GM12891 (cell line): ENCODE measurements around the gene NLGN4Y.

Experiments used
- DNase-seq: peaks from one replicate; pipeline ENCODE4 v3.0.0; 2011; ENCODE audit warnings: low spot score; ENCODE audit not compliant: insufficient read length
- FAIRE-seq: peaks from 2 replicates; lab custom pipeline; 2011; peaks lifted over from hg19 to GRCh38; lab: Jason Lieb, UNC
- PAX5 ChIP-seq: IDR thresholded peaks from 2 replicates; pipeline ENCODE4 v1.6.1; 2011; ENCODE audit warnings: low read length, moderate library complexity, mild to moderate bottlenecking; ENCODE audit not compliant: insufficient read depth, severe bottlenecking
- POLR2A ChIP-seq: IDR thresholded peaks from 2 replicates; pipeline ENCODE4 v1.6.1; 2011; ENCODE audit warnings: low read depth, low read length, control low read depth
- POLR2AphosphoS5 ChIP-seq: IDR thresholded peaks from 2 replicates; pipeline ENCODE4 v1.6.1; 2011; ENCODE audit warnings: low read depth, low read length, control low read depth
- POU2F2 ChIP-seq: IDR thresholded peaks from 2 replicates; pipeline ENCODE4 v1.6.1; 2011; ENCODE audit warnings: low read depth, mild to moderate bottlenecking, control low read depth, low read length, moderate library complexity
- SPI1 ChIP-seq: IDR thresholded peaks from 2 replicates; pipeline ENCODE4 v1.6.1; 2011; ENCODE audit warnings: low read depth, low read length, control low read depth
- TAF1 ChIP-seq: IDR thresholded peaks from 2 replicates; pipeline ENCODE4 v1.6.1; 2011; ENCODE audit warnings: low read depth, low read length, control low read depth

The NLGN4Y gene

DNA sequence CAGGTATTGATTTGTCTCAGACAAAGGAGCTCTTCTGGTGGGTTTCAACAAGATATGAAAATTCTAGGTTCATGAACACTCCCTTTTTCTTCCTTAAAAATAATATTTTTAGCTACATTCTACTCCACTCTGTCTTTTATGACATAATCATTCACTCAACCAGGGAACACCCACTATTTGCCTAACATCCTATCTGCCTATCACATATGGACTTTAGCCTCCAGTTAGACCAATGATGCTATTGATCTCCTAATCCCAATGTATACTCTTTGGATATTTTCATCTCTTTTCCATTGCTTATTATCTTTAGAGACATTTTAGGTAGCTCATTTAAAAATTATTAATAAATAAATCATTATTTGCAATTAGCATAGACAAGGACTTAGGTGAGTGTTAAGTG is 110.6 kb downstream of the NLGN4Y start:
- TF ChIP-seq POLR2AphosphoS5 (no peak), TAF1 (no peak), POU2F2 (no peak), SPI1 (no peak), PAX5 (no peak), POLR2A (no peak)
- no peak for DNase-seq
- FAIRE-seq, result no peak

DNA sequence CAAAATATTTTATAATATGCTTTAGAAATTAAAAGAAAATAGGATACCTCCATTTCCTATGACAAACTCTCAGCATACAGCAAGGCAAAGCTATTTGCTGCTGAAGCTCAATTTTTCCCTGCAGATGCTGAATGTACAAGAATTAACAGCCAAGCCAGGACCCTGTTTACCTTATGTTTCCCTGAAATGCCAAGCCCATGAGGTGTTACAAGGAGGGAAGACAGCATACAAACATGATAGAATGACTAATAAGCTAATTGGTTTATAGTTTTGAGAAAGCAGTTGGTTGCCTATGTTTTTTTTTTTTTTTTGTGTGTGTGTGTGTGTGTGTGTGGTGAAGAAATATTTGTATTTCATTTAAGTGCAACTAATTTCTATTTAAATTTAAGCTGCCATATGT is 113.2 kb downstream of the NLGN4Y start:
- DNase-seq (no peak), FAIRE-seq (no peak)
- TF ChIP-seq PAX5 (no peak), POU2F2 (no peak), POLR2AphosphoS5 (no peak), TAF1 (no peak), SPI1 (no peak), POLR2A (no peak)

DNA sequence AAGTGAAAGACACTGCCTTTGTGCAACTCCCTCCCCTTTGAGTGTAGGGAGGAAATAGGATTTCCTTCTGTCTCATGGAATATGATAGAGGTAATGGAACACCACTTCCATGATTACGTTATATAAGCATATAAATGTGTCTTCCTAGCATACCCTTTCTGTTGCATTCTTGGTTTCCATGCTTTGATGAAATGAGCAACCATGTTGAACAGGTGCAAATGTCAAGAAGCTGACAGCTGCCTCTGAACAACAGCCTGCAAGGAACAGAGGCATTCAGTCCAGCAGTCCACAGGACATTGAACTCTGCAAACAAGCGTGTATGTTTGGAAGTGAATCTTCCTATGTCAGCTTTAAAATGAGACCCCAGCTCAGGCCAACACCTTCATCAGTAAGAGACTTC is 117.5 kb downstream of the NLGN4Y start:
- FAIRE-seq, result peak; percentile 40
- TF ChIP-seq POLR2A (no peak), PAX5 (no peak), SPI1 (no peak), TAF1 (no peak), POLR2AphosphoS5 (no peak), POU2F2 (no peak)
- DNase-seq, result no peak

DNA sequence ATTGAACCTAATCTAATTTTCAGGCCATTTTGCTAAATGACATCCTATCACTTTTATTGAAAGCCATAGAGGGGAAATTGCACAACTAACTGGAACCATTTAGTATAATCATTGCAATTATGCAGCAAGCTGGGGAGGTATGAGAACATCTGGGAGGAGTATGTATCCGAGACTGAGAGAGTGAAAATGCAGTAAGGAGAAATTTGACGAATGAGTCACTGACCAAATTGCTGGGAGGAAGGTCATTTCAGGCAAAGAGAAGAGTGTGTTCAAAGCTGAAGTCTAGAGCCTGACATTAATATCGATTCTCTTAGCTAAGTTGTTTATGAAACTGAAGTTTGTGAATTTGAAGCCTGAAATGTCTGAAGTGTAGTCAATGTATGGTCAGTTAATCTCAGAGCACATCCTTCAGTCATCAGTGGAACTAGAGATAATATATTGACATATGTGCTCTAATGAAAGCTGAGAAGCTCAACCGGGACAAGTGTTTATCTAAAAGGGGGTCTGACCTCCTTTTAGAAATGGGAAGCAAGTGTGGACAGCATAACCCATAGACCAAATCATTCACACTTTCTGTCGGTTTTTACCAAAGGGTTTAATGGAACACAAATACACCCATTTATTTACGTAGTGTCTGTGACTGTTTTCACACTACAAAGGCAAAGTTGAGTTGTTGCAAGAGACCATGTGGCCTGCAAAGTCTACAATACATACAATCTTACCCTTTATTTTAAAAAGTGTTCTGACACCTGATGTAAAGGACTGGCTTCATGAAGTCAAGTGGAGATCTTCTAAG is 120.0 kb downstream of the NLGN4Y start:
- TF ChIP-seq SPI1 (no peak), PAX5 (no peak), POLR2AphosphoS5 (no peak), POU2F2 (no peak), TAF1 (no peak), POLR2A (no peak)
- DNase-seq, result no peak
- no peak for FAIRE-seq

DNA sequence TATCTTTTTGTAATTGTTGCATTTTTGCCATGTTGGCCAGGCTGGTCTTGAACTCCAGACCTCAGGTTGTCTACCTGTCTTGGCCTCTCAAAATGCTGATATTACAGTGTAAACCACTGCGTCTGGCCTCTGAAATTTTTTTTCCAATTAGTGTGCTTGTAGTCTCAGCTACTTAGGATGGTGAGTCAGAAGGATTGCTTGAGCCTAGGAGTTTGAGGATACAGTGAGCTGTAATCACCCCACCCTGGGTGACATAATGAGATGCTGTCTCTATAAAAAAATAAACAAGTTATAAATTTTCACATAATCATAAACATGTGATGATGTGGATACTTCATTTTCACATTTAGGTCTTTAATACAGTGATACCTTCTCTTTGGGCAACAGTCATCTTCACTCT is 154.9 kb downstream of the NLGN4Y start:
- no peak for DNase-seq
- FAIRE-seq, result no peak
- TF ChIP-seq POU2F2, result no peak
- no peak for TF ChIP-seq POLR2A
- TF ChIP-seq POLR2AphosphoS5, result no peak
- TF ChIP-seq TAF1, result no peak
- no peak for TF ChIP-seq PAX5
- TF ChIP-seq SPI1, result no peak

DNA sequence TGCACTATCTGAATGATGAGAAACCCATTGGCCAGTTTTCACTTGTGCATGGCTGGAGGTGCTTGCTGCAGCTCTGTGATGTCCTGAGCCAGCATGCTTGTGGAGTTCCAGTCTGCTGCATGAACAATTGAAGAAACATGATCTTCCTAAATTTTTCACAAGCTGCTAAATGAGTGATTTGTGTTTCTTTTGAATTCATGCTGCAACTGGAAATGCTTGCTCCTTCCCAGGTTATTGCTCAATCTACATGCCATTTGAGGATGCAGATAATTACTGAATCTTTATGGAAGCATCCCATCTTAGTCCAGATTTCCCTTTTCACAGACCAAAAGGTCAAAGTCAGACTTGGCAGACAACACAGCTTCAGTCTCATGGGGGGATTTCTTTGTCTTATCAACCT is 170.2 kb downstream of the NLGN4Y start:
- TF ChIP-seq TAF1 (no peak), POU2F2 (no peak), PAX5 (no peak), POLR2A (no peak), POLR2AphosphoS5 (no peak), SPI1 (no peak)
- FAIRE-seq, result no peak
- DNase-seq, result no peak

DNA sequence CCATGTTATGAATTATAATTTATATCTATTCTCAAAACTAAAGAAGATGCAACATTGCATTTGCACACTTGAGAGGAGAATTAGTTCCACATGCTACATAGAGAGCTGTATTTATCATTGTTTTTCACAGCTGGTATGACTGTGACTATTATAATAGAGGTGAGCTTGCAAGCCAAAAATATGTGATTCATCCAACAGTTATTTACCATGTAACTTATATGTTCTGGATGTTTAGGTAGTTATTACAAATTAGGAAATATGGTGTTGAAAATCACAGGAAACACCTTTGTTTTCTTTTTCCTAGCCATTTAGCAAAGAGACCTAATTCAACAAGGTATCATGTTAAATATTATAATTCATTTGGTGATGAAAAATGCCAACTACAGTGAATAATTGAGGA is 183.8 kb downstream of the NLGN4Y start:
- FAIRE-seq, result no peak

DNA sequence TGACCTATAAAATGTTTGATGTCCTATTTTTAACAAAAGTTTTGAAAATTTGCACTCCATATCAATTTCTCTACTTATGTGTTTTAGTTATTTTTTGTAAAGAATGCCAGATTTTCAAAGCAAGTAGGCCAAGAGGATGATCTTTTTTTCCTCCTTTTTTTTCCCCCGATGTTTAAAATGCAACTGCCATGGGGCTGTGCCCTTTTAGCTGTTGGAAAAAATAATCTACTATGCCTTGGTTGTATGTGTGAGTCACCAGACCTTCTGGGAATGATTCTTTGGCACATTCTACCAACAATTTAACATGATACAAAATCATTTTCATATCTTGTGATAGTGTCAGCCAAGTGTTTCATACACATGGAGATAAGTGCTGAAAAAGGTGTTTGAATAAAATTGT is 217.3 kb downstream of the NLGN4Y start:
- DNase-seq (no peak), FAIRE-seq (peak; percentile 67)
- TF ChIP-seq POLR2AphosphoS5 (no peak), POLR2A (no peak), PAX5 (no peak), SPI1 (no peak), POU2F2 (no peak), TAF1 (no peak)

More for the DNA sequence above, 183.8 kb downstream of the NLGN4Y start:
- TF ChIP-seq POLR2A (no peak), POLR2AphosphoS5 (no peak), SPI1 (no peak), PAX5 (no peak), POU2F2 (no peak), TAF1 (no peak)
- DNase-seq, result no peak

DNA sequence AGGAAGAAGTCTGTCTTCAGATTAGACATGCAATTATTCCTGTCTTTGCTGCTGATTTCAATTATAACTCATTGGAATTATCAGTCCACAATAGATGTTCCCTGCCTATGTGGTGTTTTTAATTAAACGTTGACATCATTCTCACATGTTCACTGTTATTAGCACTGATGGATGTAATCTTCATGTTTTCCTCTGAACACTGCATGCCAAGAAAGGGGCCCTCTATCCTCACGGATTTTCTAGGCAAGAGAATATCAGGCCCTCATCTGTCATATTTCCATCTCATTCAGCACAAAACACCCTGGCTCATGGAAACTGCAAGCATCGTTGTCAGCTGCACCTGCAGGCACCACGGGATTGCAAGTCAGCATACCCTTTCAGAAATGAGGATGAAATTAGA is 224.0 kb downstream of the NLGN4Y start:
- DNase-seq (no peak), FAIRE-seq (no peak)

DNA sequence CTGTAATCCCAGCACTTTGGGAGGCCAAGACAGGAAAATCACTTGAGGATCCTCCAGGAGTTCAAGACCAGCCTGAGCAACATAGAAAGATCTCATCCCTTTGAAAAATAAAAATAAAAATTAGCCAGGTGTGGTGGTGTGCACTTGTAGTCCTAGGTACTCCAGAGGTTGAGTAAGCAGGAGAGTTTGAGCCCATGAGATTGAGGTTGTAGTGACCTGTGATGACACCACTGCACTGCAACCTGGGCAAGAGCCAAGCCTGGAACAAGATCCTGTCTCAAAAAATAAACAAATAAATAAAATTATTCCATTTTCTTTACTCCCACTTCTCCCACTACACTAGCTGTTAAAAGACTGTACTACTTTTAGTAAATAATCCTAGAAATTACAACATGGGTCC is 231.2 kb downstream of the NLGN4Y start:
- FAIRE-seq (no peak), DNase-seq (no peak)
- no peak for TF ChIP-seq POLR2A
- no peak for TF ChIP-seq POLR2AphosphoS5
- TF ChIP-seq POU2F2, result no peak
- no peak for TF ChIP-seq SPI1
- TF ChIP-seq TAF1, result no peak
- TF ChIP-seq PAX5, result no peak

More for the DNA sequence above, 224.0 kb downstream of the NLGN4Y start:
- TF ChIP-seq SPI1 (no peak), PAX5 (no peak), TAF1 (no peak), POU2F2 (no peak), POLR2AphosphoS5 (no peak), POLR2A (no peak)

DNA sequence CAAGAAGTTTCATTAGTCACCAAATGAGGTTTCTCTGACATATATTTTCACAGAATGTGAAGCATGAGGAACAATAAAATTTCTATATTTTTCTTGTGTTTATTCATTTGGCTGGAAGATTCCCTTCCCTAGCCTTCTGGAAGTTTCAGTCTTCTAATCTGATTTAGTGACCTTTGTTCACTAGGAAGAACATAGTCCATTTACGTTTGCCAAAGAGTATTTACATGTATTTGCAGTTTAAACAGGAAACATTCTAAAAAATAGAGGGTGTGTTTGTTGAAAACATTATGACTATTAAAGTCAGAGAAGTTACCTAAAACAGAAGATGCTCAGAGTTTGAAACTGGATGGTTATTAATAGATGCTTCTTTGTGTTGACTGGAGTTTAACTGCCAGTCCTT is 238.6 kb downstream of the NLGN4Y start:
- DNase-seq (no peak), FAIRE-seq (no peak)
- no peak for TF ChIP-seq SPI1
- no peak for TF ChIP-seq TAF1
- TF ChIP-seq POLR2A, result no peak
- no peak for TF ChIP-seq POU2F2
- TF ChIP-seq PAX5, result no peak
- no peak for TF ChIP-seq POLR2AphosphoS5
